Transverse colon (tissue), 4 donors: ENCODE results near the gene ZNF775. TPM values are rescaled to one million over a fixed set of nuclear protein-coding genes. Genes with fewer than 3 reads are reported as not detected.

Experiments
- DNase-seq: peaks from one replicate; pipeline ENCODE4 v3.0.0-alpha.2; 2019
- H3K27ac ChIP-seq, 4 donors: fragments of 200-600 bp; sonication (generic); 2 replicates each; pipeline ENCODE4 v1.5.1; 2016 to 2018; ENCODE audit warnings: inconsistent platforms in 4 of 4
- H3K27me3 ChIP-seq: fragments of 200-600 bp; sonication (generic); 2 replicates; pipeline ENCODE4 v1.5.1; 2017; ENCODE audit warnings: inconsistent platforms
- H3K36me3 ChIP-seq, 4 donors: fragments of 200-600 bp; sonication (generic); 2 replicates each; pipeline ENCODE4 v1.5.1; 2017 to 2019; ENCODE audit warnings: inconsistent platforms in 4 of 4
- H3K4me1 ChIP-seq, 4 donors: fragments of 200-600 bp; sonication (generic); 2 replicates each; pipeline ENCODE4 v1.5.1; 2017 to 2020; ENCODE audit warnings: inconsistent platforms in 4 of 4
- H3K4me3 ChIP-seq, 4 donors: fragments of 200-600 bp; sonication (generic); 1 replicate in 1 of 4; 2 replicates in 3 of 4; pipeline versions ENCODE4 v1.5.1 to v1.6.1; 2017 to 2019; ENCODE audit warnings: inconsistent platforms in 4 of 4
- H3K9me3 ChIP-seq, 2 donors: fragments of 200-600 bp; sonication (generic); 2 replicates each; pipeline ENCODE4 v1.5.1; 2017 to 2019; ENCODE audit warnings: inconsistent platforms in 2 of 2
- EP300 ChIP-seq: sonication (generic); formaldehyde crosslinking; IDR thresholded peaks from one replicate; pipeline ENCODE4 v1.6.1; 2017; ENCODE audit warnings: antibody characterized with exemption, low read depth
- POLR2A ChIP-seq: fragments of 450-650 bp; IDR thresholded peaks from one replicate; pipeline ENCODE4 v1.6.1; 2016; ENCODE audit warnings: antibody characterized with exemption, mild to moderate bottlenecking, moderate library complexity
- POLR2AphosphoS5 ChIP-seq, 3 donors: sonication (generic); formaldehyde crosslinking; IDR thresholded peaks; one replicate each; pipeline ENCODE4 v1.6.1; 2016; ENCODE audit warnings: antibody characterized with exemption in 3 of 3
- WGBS, 2 donors: methylation state at CpG; one replicate each; pipeline ENCODE4 v1.1.5; 2018; ENCODE audit warnings: low coverage in 1 of 2; 5-methylcytosine and 5-hydroxymethylcytosine counted together
- in situ Hi-C, 4 donors: fragments of 200-750 bp; cut with MboI; loops; one replicate each; pipeline versions ENCODE4 v1.15.0 to v1.15.1; 2017; ENCODE audit warnings: low sequenced_read_pairs in 3 of 4, low pct_ligation_motif_present in 1 of 4, low pct_unique_long_range_greater_than_20kb in 1 of 4
- intact Hi-C: fragments of 100-400 bp; cut with DNase I; formaldehyde crosslinking; loops from one replicate; pipeline ENCODE4 v1.15.1; 2023; ENCODE audit warnings: low total_unique reads
- total RNA-seq, 4 donors: library from RNA; depleted of rRNA; stranded (reverse); fragments of >200 nt; gene quantifications; one replicate each; pipeline ENCODE4 v1.1.0, GENCODE V29; 2016
- TF ChIP-seq, protein P1 (sequence below), 5 experiments: fragments of 200-600 bp in 3 of 5; fragments of 450-650 bp in 2 of 5; sonication (generic) in 3 of 5; IDR thresholded peaks; 1 replicate in 2 of 5; 2 replicates in 3 of 5; pipeline ENCODE4 v1.5.1; 2016 to 2017; ENCODE audit warnings: antibody characterized with exemption in 5 of 5, inconsistent platforms in 3 of 5, mild to moderate bottlenecking in 2 of 5, moderate library complexity in 1 of 5

Gene ZNF775
- total RNA-seq, 4 donors from 2014 or later, result 8.9 to 75.2 (median 15.2) TPM

DNA sequence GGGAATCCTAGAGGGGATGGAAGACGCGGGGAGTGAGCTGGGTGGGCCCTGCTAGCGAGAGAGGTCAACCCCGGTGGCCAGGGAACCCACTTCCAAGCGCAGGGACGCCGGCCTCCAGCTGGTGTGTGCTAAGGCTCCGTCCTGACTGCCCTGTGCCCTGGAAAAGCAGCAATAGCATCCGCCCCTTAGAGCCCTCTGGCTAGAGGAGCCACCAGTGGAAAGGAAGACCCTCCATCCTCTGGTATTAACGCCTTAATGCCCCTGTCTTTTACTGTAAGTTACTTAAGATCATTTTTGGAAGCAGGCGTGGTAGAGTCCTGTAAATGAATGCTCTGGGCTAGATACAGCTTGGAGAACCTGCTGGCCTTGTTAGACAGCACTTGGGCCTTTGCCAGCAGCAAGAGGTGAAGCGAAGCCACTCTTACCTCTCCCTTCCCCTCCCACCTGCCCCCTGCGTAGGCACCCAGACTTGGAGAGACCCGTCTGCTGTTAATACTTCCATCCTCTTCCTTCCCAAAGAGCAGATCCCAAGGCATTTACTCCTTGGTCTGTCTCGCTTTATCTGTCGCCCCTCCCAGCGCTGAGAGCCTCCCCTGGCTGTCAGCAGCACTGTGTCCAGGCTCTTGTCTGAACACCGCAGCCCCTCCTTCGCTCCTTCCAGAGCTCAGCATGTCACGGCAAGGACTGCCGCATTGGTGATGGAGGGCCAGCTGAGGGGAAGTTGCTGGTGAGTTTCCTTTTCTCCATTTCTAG lies 5.9 kb upstream of the ZNF775 start:
- H3K4me3 ChIP-seq, result peak overlapping the region in 3 of 4 donors; percentile 8 to 90 (median 70)
- in situ Hi-C loops, result no loop called here
- DNase-seq, result peak; percentile 66

DNA sequence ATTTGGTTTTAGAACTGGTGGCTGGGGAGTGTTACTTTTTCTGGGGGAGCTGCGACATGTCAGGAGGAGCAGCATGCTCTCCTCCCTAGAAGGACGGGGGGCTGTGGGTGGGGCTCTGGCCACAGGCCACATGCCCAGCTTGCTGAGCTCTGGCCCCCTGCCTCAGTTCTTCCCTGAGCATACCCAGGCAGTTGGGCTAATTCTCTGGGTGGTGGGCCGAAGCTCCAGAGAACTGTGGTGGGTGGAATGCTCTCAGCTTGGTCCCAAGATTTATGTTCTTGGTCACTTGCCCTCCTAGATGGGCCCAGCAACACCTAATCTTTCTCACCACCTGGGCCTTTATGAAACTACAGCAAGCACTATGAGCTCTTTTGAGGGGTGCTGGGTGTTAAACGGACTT lies 5.1 kb upstream of the ZNF775 start:
- no peak for DNase-seq
- Histone ChIP-seq H3K4me3 (peak overlapping the region in 3 of 4 donors; percentile 2 to 90 (median 70)), H3K27ac (peak overlapping the region; percentile 93 to 99 (median 97)), H3K4me1 (peaks cover 27 to 90% (median 79%) of the 10 kb centered on the region in 4 donors), H3K36me3 (no peaks in the 10 kb centered on the region), H3K9me3 (no peaks in the 10 kb centered on the region), H3K27me3 (no peaks in the 10 kb centered on the region)
- intact Hi-C loops (no loop called here), in situ Hi-C loops (no loop called here)
- TF ChIP-seq EP300 (no peak), POLR2A (no peak), POLR2AphosphoS5 (IDR thresholded peaks at IDR 0.05) (no peak)
- TF ChIP-seq, protein P1, sequence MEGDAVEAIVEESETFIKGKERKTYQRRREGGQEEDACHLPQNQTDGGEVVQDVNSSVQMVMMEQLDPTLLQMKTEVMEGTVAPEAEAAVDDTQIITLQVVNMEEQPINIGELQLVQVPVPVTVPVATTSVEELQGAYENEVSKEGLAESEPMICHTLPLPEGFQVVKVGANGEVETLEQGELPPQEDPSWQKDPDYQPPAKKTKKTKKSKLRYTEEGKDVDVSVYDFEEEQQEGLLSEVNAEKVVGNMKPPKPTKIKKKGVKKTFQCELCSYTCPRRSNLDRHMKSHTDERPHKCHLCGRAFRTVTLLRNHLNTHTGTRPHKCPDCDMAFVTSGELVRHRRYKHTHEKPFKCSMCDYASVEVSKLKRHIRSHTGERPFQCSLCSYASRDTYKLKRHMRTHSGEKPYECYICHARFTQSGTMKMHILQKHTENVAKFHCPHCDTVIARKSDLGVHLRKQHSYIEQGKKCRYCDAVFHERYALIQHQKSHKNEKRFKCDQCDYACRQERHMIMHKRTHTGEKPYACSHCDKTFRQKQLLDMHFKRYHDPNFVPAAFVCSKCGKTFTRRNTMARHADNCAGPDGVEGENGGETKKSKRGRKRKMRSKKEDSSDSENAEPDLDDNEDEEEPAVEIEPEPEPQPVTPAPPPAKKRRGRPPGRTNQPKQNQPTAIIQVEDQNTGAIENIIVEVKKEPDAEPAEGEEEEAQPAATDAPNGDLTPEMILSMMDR (IDR thresholded peaks at IDR 0.05), result no peak
- WGBS, 2 donors, result 70% methylated on average over 4 of the region's 4 CpGs; no CpG with 5 or more reads in 1 of the 2 donors

More for the DNA sequence above, 5.9 kb upstream of the ZNF775 start:
- peaks cover 27 to 86% (median 74%) of the 10 kb centered on the region in 4 donors for H3K4me1 ChIP-seq
- TF ChIP-seq POLR2AphosphoS5 (IDR thresholded peaks at IDR 0.05), result peak in 1 of 3 donors; percentile 28
- TF ChIP-seq EP300, result no peak
- peak; percentile 9 for TF ChIP-seq POLR2A
- TF ChIP-seq, protein P1 (IDR thresholded peaks at IDR 0.05), result no peak
- no peaks in the 10 kb centered on the region for H3K27me3 ChIP-seq
- H3K27ac ChIP-seq, result peak overlapping the region; percentile 93 to 99 (median 97)
- WGBS, 2 donors, result 40 to 51% methylated on average over 1 to 16 of the region's 21 CpGs
- intact Hi-C loops, result no loop called here
- no peaks in the 10 kb centered on the region for H3K9me3 ChIP-seq
- H3K36me3 ChIP-seq, result no peaks in the 10 kb centered on the region

GRCh38 chr7:150374472-150374871 lies 4.7 kb upstream of the ZNF775 start:
- in situ Hi-C loops, result no loop called here
- DNase-seq, result no peak
- Histone ChIP-seq H3K36me3 (no peaks in the 10 kb centered on the region), H3K27ac (peak overlapping the region; percentile 93 to 99 (median 97)), H3K4me1 (peaks cover 27 to 89% (median 78%) of the 10 kb centered on the region in 4 donors), H3K4me3 (peak overlapping the region in 1 of 4 donors; percentile 70), H3K9me3 (no peaks in the 10 kb centered on the region), H3K27me3 (no peaks in the 10 kb centered on the region)
- intact Hi-C loops, result no loop called here
- TF ChIP-seq, protein P1 (IDR thresholded peaks at IDR 0.05), result no peak
- WGBS, 2 donors, result 69 to 79% methylated on average over 5 of the region's 5 CpGs

- TF ChIP-seq, protein P1 (IDR thresholded peaks at IDR 0.05), result no peak
- TF ChIP-seq POLR2AphosphoS5 (IDR thresholded peaks at IDR 0.05) (peak in 1 of 3 donors; percentile 32), POLR2A (no peak), EP300 (no peak)
- Histone ChIP-seq H3K27me3 (no peaks in the 10 kb centered on the region), H3K4me1 (peaks cover 23 to 88% (median 76%) of the 10 kb centered on the region in 4 donors), H3K27ac (peak overlapping the region; percentile 93 to 99 (median 97)), H3K36me3 (no peaks in the 10 kb centered on the region), H3K9me3 (no peaks in the 10 kb centered on the region), H3K4me3 (no peak overlapping the region)
- whole genome bisulfite sequencing, 2 donors, result 51 to 72% methylated on average over 5 to 10 of the region's 10 CpGs
- DNase-seq, result peak; percentile 46
- intact Hi-C loops, result no loop called here
- in situ Hi-C loops, result no loop called here
These were observed 3.2 kb upstream of the ZNF775 start for GRCh38 chr7:150375662-150376521.
